ENCODE results near the gene IL1RAP.
"Not testable (repeated sequence)": the region's sequence is repeated elsewhere in the genome, so short reads cannot be mapped to it uniquely, and the experiment has no call there.

The IL1RAP gene

DNA sequence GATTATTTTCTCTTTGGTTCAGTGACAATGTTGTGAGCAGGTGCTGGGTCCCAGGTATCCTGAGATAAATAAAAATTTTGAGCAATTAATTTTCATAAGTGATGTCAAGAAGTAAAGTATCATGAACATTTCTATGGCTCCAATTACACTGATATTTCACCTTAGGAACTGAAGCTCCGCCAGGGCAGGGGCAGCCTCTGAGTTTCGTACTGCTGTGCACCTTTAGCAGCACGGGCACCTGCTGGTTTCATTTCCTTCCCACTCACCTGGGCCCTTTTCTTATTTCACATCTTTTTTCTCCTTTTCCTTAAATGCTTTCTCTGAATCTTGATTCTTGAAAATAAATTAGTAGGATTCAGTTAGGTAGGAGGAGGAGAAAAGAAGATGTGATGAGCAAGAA, 1.2 kb upstream of the IL1RAP start:
- DNase-seq (ENCODE audit: low spot score), result no peak

DNA sequence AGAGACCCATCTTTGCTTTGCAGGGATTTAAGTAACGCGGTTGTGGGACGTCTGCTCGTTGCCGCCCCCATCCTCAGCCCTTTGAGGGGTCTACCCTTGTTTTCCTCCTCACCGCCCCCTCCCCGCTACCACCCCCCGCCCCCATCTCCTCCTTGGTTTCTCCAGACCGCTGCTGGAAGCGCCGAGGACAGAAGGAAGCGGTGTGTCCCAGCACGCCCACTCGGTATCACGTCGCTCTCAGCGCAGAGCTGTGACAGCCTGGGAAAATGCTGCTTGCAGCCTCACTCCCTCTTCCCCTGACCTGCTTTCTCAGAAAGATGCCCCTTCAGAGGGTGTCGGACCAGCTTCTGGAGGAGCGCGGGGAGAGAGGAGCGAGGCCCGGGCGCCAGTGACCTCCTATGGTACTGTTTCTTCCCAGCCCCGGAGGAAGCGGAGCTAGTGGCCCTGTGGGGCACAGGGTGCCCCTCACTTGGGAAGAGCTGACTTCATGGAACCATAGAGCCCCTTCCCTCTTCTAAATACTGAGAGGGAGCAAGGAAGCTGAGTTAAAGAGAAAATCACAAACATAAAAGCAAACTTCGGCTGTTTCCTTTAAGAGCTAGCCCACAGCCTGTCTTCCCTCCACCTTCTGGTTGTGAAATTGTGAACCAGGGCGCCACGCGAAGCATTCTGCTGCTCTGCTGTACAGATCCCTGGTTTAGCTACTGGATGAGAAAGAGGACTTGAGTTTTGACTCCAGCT, 698 bp downstream of the IL1RAP start:
- DNase-seq (ENCODE audit: low spot score), result no peak

DNA sequence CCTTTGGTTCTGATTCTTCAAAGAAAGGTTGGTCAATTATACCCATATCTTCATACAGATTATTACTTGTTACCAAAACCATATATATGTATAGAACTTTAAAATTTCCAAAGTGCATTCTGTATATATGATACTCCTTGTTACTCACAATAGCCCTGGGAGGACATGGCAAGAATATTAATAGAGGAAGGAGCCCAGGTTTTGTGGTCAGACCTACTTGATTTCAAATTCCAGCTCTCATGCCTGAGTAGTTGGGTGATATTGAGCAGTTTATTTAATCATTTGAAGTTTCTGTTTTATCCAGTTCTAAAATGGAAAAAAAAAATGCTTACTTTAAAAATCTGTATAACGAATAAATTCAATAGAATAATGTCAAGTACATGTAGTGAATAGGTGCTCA, 2.5 kb downstream of the IL1RAP start:
- no peak for DNase-seq (ENCODE audit: low spot score)

DNA sequence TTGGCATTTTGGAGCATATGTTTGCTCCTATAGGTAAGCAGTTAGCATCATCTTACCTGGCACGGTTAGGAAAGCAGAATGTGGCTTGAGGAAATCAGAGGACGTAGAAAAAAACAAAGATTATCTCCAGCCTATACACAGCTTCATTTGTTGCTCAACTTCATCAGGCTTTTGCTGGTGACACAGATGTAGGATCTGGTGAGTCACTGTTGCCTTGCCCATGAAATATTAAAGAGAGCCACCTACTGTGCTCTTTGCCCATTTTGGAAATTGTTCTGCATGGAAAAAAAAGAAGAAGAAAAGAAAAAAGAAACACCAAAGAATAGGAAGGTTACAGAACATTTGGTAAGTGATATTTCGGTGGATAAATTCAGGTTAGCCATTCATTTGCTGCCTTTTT, 3.8 kb downstream of the IL1RAP start:
- no peak for DNase-seq (ENCODE audit: low spot score)

DNA sequence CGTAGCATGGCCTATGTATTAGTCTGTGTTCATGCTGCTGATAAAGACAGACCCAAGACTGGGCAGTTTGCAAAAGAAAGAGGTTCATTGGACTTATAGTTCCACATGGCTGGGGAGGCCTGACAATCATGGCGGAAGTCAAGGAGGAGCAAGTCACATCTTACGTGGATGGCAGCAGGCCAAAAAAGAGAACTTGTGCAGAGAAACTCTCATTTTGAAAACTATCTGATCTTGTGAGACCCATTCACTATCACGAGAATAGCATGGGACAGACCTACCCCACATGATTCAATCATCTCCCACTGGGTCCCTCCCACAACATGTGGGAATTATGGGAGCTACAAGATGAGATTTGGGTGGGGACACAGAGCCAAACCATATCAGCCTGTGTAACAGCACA, 4.6 kb downstream of the IL1RAP start:
- not testable (repeated sequence) for DNase-seq (ENCODE audit: low spot score)

DNA sequence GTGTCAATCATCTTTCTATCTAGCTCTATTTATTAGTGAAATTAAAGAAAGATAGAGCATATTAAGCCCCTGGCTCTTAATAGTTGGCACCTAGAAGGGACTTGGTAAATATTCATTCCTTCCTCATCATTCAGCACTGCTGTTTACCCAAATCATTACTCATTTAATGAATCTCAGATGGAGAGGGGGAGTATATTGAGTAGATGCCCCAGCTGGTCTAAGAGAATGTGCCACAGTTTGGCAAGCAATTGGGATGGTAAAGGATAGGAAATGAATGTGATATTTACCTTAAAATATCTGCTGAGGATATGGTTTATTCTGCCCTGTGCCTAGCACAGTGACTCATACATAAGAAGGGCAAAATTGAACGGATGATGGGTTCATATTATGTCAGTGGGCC, 6.0 kb downstream of the IL1RAP start:
- DNase-seq (ENCODE audit: low spot score), result no peak

DNA sequence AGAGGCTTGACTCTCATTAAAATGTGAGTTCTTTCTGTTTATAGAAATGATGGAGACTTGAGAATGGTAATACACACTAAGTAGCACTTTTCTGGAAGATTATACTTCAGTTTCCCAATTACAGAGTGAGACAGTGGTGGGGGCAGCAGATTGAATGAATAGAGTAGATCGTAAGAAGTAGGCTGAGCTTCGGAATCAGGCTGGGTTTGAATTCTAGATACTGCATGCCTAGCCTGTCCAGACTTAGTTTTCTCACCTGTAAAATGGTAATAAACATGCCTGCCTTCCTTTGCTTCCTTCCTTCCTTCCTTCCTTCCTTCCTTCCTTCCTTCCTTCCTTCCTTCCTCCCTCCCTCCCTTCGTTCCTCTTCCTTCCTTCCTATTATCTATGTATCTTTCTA, 8.1 kb downstream of the IL1RAP start:
- no peak for DNase-seq (ENCODE audit: low spot score)

DNA sequence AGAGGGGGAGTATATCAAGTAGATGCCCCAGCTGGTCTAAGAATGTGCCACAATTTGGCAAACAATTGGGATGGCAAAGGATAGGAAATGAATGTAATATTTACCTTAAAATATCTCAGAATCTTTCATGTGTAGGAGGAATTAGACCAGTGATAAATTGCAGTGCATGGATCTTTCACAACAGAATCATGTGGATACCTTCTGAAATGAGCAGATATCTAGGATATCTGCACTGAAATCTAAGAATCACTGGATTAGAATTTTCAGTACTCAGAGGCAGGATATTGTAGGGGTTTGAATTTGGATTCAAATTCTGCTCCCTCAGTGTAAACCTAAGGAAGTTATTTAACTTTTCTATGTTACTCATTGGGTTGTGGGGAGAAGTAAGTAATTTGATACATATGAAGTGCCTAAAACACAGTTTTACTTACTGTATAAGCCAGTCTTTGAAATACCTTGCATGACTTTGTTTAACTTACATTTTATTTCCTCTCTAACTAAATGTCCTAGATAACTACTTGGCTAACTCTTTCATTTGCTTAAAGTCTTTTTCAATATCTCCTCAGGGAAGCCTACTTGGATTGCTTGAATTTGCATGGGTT, 8.8 kb downstream of the IL1RAP start:
- no peak for DNase-seq (ENCODE audit: low spot score)

DNA sequence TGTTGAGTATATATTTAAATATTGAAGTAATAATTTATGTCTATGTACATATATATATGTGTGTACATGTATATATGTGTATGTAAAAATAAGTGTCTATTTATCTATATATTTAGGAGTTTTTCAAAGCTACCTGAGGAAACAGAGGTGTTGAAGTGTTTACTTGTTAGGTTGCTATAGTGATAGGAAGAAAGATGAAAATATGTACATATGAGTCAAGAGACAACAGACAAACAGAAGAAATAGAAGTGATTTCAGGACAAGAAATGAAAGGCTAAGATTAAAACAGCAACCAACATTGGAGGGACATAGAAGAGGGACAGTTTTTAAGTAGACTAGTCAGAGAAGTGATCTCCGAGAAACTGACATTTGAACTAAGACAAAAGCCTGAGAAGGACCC, 11.1 kb downstream of the IL1RAP start:
- no peak for DNase-seq (ENCODE audit: low spot score)

DNA sequence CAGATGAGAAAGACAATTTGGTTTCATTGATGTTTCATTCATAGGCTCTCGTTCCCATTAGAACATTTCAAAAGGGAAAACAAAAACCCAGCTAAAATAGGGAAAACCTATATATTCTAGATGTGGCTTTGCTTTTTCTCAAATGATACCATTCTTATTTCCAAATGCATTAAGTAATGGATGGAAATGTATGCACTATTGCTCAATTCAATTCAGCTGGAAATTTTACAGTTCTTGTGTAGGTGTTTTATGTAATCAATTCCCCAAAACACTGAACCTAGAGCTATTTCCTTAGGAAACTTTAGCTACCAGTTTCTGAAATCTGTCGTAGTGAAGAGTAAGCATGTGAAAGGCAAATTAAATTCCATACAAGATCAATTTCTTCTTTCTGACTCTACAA, 11.7 kb downstream of the IL1RAP start:
- DNase-seq (ENCODE audit: low spot score), result no peak

DNA sequence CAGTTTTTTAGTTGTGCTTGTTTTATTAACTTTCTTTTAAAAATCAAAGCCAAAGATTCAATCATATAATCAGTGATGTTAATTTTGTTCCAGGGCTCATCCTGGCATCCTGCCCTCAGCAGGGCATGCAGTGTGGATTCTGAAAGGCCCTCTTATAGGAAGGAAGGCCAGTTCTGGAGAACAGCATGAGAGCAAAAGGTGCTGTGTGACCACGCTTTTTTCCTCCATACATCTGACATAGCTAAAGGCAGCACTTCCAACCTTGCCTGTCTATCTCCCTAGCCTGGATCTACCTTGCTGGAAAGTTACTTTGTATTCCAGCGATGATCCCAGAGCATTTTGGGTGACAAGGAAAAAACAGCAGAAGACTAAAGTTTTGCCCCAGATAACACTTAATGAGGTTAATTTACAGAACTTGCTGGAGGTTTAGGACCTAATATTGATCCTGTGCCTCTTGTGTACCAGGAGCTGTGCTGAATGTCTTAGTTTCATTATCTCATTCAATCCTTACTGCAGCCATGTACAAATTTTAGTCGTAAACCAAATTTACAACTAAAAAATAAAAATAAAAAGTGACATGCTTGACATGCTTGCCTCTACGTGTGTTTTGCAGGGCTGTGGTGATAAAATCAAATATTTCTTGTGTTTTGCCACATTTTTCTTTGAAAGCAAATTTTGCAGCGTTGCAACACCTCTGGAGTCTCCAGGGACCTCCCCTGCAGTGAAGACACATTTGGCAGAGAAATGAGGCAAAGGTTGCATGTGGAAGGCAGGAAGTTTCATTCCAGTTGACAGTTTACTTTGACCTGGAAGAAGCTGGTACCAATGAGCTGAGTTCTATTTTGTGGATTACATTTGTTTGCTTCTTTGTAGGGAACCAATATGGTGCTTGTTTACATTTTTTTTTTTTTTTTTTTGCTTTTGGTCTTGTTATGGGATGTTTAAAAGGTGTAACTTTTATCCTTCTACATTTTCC, 13.2 kb downstream of the IL1RAP start:
- DNase-seq (ENCODE audit: low spot score), result no peak

DNA sequence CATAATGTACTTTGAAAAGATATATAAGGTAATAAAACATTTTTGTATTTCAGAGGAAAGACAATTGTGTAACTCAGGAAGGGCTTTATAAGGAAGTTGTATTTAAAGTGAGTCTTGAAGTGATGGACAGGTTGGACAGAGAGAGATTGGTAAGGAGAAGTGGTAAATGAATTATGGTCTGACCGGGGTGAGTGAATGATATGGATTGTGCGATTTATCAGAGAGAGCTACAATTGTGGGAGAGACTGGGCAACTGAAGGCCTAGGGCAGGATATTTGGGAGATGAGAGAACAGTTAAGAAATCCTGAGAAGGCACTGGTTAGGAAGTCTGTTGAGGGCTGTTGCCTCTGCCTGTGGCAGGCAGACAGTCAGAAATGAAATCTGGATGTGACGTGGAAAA, 14.8 kb downstream of the IL1RAP start:
- no peak for DNase-seq (ENCODE audit: low spot score)

DNA sequence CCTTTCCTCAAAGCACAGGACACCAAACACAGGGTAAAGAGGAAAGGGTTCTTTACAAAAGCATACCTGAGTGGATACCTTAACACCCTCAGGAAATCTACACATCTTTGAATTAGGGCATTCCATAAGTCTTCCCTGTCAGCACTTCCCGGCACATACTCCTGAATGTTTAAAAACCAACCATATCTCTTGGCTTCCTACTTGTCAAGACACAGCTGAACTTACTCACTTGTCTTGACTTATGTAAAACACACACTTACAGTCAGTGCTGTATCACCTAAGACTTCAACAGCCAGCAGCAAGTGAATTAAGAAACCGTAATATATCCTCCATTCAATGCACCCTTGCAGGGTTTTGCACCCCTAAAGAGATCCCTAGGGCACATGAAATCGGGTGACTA, 17.5 kb downstream of the IL1RAP start:
- no peak for DNase-seq (ENCODE audit: low spot score)

DNA sequence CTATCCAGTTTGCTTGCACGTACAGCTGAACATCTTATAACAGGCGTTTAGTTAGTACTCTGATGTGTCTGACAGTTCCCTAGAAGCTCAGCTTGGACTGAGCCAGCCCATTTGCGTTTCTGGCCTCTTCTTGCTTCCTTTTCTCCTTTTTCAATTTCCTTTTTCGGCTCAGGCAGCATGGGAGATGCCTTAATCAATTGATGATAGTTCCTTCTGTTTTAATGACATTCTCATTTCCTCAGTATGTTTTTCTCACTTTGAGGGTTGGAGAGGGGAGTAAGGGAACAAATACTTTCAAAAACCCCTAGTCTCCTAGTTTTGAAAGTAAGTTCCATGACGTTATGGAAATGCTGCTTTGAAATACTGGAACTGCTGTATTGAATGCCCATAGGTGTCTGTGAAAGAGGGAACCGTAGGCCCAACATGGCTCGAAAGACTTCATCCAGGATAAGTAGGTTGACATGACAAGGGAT, 18.9 kb downstream of the IL1RAP start:
- no peak for DNase-seq (ENCODE audit: low spot score)

DNA sequence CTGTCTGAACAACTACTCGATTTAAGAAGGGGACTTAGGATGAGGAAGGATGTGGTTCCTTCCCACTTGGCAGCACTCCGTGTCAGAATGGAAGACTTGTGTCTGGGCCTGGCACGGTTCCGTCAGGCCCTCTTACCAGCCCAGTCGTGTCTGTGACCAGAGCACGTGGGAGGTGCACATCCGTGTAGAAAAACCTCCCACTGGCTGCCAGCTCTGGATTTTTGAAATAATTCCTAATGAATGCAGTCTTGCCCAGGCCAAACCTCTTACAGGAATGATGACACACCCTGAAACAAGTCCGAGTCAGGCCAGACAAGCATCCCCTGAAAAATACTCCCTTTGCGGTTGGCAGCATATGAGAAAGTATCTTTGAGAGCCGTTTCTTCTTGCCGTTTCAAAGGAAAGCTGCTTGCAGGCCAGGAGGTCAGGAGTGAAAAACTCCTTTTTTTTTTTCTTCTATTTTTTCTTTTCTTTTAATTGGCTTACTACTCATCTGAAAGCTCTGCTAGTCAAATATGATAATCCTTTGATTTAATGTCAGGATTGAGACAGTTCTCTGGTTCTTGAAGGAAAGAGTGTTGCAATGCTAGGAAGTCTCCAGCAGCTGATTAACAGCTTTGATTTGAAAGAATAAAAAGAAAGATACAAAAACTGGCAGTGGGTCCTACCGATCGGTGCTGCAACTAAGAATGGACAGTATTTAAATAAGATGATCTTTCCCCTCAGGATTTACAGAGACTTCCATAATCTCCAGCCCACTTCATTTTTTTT, 19.8 kb downstream of the IL1RAP start:
- no peak for DNase-seq (ENCODE audit: low spot score)

DNA sequence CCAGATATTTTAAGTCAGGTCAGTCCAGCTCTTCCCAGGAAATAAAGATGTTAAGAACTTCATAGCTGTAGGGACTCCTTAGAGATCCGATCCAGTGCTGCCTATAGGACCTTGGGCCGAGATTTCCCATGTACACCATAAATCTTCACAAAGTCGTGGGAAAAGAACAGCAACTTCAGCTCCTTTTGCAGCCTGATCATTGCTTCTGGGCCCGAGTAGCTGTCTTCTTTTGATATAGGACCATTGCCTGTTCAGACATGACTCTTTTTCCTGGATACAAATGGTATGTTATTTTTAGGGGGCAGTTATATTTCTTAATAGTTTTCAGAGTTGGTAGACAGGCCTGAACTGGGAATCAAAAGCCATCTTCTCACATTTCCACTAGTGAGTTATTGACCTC, 20.5 kb downstream of the IL1RAP start:
- no peak for DNase-seq (ENCODE audit: low spot score)

DNA sequence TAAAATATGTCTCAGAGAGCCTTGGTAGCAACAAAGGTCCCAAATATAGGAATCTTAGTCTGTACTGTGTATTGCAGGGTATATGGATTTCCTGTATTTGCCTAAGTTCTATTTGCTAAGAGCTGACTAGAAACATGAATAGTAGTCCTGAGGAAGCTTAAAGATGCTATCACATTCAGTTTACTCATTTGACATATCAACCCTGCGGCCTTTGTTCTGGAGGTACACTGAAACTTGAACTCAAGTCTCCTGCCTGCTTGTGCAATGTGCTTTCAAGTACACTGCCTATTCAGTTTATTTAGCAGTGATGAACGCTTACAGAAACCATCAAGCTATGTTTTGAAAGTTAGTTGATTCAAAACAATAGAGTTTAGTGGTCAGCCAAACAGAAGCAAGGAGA, 21.1 kb downstream of the IL1RAP start:
- no peak for DNase-seq (ENCODE audit: low spot score)

DNA sequence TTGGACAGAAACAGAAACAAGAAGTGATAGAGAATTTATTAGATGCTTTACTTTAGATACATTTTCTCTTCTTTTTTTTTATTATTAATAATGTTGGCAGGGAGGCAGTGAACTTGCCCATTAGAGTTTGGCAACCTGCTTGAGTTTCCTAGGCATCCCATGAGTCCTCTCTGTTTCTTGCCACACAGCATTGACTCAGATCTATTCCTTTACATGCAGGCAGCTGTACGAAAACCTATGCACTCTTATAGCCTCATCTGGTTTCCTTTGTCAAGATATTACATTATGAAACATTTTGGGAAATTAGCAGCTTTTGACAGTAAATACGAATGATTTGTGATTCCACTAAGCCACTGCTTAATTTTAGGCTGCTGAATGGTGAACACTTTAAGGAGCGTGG, 23.3 kb downstream of the IL1RAP start:
- DNase-seq (ENCODE audit: low spot score), result no peak

DNA sequence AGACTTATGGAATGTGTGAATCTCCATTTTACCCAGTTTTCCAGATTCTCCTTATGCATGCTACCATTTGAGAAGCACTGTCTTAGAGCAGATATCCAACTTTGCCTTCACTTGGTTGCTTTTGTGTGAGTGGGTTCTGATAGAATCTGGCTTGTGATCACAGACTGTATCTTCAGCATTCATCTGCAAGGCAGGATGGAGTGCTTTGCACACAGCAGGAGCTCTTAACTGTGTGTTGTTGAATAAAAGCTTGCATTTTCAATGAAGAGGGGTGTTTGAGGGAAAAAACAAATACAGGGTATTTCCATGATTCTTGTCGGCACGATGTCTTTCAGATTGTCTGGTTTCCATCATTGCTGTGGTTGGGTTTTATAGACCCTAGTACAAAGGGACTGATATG, 24.4 kb downstream of the IL1RAP start:
- no peak for DNase-seq (ENCODE audit: low spot score)

DNA sequence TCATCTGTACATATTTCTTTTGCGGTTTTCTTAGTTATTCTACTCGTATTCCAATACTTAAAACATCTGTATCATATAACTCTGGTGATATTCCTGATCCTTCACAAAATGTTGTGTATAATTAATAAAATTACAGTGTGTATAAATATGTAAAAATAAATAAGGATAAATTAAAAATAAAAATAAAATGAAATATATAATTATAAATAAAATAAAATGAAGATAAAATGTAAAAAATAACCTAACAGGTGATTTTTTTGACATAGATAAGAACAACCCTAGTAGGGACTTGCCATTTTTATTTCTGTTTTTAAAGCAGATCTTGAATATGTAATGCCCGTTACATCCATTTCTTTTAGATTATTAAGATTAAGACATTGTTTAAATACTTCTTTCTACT, 25.6 kb downstream of the IL1RAP start:
- DNase-seq (ENCODE audit: low spot score), result no peak

DNA sequence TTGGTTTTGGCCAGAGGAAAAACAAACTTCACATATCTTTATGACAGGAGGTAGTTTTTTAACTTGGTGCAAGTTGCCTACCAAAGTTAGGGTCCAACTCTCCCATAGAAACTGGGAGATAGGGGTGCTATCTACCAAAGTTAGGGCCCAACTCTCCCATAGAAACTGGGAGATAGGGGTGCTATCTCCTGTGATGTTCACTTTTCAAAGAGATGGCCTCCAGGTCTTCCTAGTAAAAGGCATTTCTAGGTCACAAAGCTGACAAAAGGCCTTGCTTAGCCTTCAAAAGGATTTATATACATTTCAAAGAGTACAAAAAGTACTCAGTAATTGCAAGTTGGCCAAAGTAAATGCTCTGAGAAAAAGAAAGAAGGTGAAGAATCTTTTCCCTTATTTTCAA, 27.1 kb downstream of the IL1RAP start:
- no peak for DNase-seq (ENCODE audit: low spot score)

DNA sequence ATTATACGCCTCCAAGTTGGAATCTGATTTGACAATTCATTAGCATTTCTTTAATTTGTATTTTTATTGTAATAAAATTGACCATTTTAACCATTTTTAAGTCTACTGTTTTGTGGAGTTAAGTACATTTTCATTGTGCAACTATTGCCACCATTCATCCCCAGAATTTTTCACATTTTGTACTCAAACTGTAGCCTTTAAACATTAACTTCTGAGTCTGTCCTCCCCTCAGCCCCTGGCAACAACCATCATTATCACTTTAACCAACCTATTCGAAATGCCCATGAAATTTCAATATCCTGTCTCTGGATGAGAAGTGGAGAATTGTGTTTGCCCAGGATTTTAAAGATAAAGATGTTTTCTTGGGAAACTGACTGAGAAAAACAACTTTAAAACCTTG, 27.7 kb downstream of the IL1RAP start:
- DNase-seq (ENCODE audit: low spot score), result no peak

All from hematopoietic multipotent progenitor cell treated with erythropoietin and hydrocortisone succinate and interleukin-3 and kit ligand, for 17 days (in vitro differentiated cells).